CD4-positive, alpha-beta T cell treated with Interferon gamma for 1 hour (primary cell): ENCODE data around the gene RTL1.

Experiments used
- DNase-seq: peaks from one replicate; pipeline ENCODE4 v3.0.0-alpha.2; 2020

The RTL1 gene

DNA sequence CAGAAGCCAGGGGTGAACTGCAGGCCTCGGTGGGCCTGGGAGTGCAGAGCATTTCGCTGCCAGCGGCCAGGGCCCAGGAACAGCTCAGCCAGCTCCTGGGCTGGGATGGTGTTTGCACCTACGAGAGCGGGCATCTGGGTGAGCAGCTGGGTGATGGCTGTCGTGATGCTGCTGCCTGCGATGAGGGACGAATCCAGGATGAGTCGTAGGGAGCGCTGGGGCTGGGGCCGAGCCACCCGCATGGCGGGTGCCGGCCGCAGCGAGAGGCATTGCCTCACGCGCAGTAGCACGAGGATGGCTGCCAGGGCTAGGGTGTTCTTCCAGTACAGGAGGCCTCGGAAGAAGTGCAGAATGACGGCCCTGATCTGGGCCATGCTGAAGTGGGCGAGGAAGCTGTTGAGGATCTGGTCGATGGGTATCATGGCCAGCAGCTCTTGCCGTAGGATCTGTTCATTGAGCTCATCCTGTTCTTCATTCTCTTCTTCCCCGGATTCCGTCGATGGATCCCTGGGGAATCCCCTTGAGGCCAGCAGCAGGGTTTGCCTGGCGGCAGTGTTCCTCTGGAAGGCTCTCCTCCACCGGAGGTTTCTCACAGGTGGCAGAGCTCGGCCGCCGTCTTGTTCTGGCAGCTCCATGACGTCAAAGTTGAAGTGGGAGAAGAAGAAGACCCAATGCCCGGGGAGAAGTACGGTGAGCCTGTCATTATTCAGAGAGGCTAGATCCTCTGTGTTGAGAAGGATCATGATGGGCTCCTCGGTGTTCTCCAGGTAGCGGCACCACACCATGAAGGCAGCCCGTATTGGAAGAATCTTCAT is 22.1 kb downstream of the RTL1 start:
- DNase-seq: no peak

DNA sequence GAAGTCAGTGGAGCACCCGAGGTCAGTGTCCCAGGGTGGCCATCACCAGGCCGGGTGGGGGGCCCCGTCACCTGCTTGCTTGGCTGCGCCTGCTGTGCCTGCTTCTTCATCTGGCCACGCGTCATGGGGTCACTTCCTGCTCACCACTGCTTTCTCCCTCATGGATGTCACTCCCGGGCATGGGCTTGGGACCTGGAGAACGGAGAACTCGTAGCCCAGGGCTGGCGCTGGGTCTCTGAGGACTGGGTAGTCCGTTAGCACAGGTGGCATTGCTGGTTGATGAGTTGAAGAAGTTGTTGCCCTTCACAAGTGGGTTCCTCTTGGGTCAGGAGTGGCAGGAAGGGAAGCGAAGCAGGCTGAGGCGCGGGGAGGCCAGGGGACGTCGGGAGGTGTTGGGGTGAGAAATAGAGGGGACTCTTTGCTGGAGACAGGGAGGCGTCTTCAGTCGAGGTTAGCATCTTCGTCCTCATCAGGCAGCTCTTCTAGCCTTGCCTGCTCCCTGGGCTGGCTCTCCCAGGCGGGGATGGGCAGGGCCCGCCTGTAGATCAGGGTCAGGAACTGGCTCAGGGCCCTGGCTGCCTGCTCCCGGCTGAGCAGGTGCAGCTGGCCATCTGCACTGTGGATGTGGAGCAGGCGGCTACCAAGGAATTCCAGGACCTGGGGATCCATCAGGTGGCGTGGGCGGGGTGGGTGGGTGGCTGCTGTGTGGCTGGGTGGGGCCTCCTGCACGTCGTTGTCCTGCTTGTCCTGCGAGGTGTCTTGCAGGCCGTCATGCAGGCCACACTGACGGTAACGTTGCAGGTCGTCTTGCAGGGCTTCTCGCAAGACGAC is 23.0 kb downstream of the RTL1 start:
- DNase-seq: no peak

DNA sequence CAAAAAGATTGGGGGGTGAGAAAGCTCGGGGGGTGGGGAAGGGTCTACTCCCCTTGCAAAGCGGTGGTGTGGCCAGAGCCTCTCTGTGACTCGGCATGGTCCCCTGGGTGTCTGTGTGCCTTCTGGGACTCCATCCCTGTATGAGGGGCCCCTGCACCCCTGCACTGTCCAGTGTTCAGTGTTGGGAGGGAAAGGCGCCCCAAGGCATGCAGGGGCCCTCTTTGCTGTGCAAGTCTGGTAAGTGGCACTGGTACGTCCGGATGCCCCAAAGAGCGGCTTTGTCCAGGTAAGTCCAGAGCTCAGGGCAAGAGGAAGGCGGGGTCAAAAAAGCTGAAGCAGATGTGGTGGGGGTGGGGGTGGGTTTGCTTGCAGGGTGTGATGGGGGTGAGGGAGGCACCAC is 23.7 kb downstream of the RTL1 start:
- DNase-seq: no peak

DNA sequence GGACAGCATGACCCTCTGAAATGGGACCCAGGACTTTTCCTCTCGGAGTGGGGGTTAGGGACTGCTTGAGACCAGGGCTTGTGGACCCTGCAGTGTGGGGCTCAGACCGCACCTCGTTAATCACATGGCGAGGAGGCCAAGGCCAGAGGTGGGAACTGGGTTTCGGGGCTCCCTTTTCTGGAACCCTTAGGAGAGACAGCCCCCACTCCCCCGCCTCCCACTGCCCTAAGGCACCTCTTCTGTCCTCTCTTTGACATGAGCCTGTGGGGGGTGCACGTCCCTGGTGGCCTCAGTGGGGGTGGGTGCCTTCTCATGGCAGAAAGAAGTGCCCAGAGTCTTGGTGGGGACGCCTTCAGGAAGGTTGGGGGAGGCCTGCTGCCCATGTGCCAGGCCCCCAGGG is 24.3 kb downstream of the RTL1 start:
- DNase-seq: no peak

DNA sequence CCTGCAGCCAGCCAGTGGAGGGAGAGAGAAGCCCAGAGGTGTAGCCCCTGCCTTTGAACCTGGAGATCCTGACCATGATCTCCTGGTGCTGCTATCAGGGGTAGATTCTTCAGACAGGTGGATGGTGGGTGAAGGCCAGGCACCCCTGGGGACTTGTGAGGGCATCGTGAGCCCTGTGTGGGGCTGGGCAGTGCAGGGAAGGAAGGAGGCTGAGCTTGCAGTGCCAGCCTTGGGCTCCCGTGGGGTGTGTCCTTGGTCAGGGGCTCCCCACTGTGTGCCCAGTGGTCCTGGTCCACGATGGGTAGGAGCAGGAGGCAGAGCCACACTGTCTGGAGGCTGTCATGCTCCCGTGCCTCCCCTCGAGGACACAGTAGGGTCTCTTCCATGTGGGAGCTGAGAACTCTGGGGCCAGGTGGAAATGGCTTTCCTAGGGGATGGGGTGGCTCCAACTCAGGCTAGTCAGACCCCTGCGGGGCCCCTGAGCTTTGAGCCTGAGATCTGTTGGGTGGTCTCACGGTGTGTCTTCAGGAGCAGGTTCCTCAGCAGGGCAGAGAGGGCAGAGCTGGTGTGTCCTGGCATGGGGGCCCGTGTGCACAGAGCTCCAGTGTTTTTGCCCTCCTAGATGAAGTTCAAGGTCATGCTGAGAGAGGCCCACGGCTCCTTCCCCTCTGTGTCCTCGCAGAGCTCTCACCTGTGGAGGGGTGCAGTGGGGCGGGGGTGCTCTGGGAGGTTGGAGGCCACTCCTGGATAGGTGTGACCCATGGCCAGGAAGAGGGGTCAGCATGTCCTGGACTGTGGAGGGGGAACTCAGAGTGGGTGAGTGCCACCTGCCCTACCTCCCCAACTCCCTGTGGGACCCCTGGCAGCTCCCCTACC is 25.0 kb downstream of the RTL1 start:
- no peak for DNase-seq

DNA sequence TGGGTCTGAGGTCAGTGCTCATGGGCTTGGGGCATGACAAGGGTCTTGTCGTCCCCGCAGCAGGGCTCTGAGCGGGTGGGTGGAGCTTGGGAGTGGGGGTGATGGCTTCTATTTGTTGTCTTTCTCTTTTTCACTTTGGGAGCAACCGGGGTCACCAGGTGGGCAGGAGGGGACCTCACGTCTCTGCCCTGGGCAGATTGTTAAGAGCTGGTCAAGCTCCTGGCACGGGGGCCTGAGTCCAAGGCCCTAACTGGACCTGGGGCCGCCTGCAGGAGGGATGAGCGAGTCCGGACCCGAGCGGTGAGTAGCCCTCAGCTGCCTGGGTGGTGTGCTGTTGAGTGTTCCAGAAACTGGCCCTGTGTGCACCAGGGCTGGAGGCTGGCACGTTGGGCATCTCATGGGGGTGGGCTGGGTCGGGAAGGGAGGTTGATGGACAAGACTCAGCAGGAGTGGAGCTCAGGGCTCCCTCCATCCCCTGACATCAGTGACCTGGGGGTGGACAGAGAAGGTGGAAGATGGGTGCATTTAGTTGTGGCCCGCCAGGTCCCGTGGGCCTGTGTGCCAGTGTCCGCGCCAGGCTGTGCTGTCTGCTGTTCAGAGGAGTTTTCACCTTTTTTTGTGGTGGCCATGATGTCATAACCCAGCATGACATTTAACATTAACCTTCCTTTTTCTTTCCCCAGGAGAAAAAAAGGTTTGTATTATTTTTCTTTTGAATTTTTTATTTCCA is 27.5 kb downstream of the RTL1 start:
- DNase-seq: no peak

DNA sequence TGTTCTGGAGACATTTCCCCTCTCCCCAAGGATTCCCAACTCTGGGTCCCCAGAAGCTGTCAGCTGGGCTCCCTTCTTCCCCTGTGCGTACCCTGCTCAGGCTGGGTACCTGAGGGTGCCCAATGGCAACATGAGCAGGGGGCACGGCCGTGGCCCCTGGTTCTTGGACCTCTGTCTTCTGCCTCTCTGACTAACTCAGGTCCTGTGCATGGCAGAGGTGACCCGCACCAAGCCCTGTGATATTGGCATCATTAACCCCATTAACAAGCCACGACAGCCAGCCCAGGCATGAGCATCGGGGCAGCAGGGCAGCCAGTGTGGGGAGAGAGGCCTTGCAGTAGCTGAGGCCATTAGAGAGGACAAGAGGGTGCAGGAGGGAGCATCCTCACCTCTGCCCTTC is 28.4 kb downstream of the RTL1 start:
- no peak for DNase-seq

DNA sequence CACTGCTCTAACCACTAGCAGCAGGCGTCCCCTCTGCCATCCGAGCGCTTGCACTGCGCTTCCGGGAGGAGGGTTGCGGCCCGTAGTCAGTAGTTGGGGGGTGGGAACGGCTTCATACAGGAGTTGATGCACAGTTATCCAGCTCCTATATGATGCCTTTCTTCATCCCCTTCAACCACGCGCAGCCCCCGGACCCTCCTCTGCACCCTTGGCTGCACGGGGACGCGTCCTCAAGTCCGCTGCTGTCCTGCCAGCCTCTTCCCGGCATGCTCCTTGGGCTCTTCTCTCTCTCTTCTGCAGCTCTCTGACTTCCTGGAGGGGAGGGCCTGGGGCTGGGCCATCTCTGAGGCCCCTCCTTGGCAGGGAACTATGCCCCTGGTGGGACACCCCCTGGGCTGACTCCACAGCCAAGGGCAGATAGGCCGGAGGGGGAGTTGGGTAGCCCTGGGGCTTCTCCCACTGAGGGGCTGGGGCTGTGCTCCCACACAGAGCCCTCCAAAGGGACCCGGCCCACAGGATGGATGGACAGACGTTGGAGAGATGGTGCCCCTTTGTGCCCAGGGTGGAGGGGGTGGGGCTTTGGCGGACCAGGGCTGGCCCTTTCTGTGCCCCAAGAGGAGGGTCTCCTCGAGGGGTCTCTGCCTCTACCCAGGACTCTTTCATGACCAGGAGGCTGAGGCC is 29.0 kb downstream of the RTL1 start:
- DNase-seq: no peak

DNA sequence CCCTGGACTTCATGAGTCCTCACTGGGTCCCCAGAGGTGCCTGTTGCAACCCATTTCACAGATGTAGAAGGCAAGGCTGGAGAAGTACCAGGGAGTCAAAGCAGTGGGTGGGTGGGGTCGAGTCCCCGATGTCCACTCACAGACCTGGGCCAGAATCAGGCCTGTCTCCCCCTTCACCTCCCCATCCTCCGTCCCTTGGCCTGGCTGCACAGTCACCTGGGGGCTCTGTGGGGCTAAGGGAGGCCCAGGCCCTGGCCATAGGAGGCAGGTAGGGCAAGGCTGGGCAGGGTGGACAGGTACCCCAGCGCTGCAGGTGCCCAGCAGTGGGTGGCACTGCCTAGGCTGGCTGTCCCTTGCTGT is 29.5 kb downstream of the RTL1 start:
- DNase-seq: no peak

DNA sequence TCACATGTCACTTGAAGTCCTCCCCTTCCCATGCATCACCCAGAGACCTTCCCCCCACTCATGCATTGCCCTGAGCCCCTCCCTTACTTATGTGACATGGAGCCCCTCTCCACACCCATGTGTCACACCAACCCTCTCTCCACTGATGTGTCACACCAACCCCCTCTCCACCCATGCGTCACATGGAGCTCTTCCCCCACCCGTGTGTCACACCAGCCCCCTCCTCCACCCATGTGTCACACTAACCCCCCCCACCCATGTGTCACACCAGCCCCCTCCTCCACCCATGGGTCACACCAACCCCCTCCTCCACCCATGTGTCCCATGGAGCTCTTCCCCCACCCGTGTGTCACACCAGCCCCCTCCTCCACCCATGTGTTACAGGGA is 30.4 kb downstream of the RTL1 start:
- DNase-seq: no peak

DNA sequence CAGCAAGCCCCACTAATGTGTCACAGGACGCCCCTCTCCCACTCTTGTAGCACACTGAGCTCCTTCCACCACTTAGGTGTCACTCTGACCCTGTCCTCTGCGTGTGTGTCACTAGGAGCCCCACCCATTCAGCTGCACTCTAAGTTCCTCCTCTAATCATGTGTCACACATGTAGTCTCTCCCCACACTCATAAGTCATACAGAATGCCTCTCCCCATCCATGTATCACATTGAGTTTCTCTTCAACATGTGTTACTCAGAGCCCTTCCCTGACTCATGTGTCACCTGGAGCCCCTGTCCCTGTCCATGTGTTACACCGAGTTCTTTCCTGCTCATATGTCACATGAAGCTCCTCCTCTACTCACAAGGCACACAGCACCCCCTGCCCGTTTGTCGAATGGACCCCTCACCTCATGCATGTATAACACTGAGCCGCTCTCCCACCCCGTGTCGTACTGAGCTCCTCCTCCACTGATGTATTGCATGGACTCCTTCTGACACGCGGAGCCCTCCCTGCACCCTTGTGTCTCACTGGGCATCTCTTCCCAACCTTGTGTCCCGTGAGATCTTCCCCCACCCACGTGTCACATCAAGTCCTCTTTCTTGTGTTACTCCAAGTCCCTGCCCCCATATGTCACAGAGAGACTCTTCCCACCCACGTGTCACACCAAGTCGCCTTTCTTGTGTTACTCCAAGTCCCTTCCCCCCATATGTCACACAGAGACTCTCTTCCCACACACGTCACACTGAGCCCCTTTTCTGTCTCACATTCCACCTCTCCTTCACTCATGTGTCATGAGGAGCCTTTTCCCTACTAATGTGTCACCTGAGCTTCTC is 31.0 kb downstream of the RTL1 start:
- no peak for DNase-seq

DNA sequence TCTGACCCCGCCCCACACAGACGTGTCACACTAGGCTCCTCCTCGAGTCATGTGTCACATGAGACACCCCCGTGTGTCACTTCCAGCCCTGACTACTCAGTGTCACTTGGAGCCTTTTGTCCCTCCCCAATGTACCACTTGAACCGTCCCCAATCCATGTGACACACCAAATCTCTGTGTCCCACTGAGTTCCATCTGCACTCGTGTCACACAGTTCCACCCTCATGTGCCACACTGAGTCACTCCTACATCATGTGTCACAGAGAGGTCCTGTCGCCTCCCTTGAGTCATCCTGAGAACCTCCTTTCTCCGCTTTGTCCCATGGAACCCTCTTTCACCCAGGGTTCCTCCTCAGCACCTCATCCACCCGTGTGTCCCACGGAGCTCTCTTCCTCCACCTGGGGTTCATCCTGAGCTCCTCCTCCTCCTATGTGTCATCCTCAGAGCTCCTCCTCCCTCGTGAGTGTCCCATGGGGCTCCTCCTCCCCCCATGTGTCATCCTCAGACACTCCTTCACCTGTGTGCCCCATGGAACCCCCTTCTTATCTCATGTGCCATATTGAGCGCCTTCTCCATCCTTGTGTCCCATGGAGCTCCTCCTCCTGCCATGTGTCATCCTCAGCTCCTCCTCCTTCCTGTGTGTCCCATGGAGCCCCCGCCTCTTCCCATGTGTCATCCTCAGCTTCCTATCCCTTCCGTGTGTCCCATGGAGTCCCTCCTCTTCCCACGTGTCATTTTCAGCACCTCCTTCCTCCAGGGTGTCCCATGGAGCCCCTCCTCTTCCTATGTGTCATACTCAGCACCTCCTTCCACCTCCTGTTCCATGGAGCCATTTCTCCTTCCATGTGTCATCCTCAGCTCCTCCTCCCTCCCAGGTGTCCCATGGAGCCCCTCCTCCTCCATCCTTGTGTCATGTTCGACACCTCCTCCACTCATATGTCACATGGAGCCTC is 32.0 kb downstream of the RTL1 start:
- no peak for DNase-seq

DNA sequence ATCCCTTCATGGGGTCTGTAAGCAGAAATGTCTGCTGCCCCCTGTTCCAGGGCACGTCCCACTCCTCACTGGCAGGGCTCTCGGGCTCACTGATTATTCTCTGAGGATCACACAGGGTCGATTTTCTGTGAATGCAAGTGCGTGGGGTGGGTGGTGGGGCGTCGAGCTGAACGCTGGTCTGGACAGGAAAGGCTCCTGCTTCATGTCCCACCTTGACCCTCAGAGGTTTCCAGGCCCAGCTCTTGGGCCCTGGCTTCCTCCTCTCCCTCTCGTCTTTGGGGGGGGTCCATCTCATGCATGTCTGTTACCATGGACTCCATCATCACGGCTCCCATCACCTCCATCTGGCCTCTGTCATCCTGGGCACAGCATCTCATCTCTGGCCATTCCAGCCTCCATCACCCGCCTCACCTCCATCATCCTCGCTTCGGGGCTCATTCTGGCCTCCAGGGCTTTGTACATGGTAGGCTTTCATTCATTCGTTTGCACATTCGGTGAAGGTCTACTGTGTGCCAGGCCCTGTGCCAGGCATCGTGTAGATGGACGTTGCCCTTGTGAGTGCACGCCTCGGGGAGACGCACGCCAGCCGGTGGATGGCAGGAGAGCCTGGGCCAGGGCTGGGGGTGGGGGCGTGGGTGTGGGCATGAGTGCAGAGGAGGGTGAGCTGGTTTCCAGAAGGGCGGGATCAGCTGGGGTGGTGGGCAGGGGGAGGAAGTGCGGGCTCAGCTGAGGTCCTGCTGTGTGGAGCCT is 34.7 kb downstream of the RTL1 start:
- DNase-seq: no peak

DNA sequence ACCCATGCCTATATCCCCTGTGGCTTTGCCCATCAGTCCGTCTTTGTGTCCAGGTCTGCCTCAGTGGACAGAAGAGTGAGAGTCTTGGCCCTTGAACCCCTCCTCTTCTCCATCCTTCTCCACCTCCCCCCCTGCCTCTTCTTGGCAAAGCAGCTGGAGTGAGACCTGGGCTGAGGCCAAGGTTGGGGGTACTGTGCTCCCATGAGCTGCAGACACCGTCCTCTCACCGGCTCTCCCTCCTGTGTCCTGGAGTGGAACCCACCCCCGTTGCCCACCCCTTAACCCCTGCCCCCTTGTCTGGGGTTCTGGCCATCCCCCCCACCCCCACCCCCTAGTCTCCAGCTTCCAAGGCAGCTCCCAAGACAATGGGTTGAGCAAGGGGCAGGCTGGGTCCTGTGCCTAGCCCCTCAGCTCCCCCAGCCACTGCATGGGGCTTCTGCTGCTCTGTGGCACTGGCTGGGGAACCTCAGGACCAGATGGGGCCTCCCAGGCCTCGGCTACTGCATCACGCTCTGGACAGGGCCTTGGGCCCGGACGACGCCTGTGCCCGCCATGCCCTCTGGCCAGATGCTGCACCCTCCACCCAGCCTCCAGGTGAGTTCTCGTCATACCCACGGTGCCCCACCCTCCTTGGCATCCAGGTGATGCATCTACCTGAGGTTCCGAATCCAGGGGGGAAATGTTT is 35.7 kb downstream of the RTL1 start:
- DNase-seq: no peak

DNA sequence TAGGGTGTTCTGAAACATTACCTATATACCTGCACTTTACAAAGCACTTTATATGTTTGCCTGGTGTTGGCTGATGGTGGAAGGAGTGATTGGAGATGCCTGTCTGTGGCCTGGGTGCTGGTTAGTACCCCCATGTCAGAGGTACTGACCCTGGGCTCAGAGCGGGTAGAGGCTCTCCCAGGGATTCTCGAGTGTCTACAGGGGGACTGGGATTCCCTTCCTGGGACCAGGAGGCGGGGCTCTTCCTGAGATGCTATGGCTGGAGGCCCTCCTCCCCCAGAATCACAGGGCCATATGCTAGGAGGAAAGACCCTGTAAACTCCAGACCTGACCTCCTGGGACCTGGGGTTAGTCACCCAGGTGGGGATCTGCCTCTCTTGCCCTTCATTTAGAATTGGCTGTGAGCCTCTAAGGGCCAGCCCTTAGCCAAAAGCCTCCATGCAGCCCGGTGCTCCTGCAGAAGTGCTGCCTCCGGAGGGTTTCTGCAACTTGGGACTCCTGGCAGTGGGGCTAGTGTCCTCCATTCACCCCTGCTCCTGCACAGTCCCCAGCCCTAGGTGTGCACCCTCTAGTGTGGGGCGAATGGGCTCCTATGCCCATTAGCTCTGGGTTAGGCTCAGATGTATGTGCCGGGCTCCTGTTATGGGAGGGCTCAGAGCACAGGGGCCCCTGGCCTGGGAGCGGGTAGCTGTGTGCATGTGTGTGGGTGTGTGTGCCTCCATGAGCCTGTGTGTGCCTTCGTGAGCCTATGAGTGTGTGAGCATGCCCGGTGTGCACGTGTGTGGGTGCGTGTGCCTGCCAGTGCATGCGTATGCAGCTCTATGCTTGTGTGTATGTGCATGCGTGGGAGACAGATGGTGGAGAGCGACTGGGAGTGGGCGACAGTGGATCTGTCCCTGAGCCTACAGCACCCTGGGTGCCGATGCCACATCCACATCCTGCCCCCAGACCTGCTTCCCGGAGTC is 36.6 kb downstream of the RTL1 start:
- no peak for DNase-seq

DNA sequence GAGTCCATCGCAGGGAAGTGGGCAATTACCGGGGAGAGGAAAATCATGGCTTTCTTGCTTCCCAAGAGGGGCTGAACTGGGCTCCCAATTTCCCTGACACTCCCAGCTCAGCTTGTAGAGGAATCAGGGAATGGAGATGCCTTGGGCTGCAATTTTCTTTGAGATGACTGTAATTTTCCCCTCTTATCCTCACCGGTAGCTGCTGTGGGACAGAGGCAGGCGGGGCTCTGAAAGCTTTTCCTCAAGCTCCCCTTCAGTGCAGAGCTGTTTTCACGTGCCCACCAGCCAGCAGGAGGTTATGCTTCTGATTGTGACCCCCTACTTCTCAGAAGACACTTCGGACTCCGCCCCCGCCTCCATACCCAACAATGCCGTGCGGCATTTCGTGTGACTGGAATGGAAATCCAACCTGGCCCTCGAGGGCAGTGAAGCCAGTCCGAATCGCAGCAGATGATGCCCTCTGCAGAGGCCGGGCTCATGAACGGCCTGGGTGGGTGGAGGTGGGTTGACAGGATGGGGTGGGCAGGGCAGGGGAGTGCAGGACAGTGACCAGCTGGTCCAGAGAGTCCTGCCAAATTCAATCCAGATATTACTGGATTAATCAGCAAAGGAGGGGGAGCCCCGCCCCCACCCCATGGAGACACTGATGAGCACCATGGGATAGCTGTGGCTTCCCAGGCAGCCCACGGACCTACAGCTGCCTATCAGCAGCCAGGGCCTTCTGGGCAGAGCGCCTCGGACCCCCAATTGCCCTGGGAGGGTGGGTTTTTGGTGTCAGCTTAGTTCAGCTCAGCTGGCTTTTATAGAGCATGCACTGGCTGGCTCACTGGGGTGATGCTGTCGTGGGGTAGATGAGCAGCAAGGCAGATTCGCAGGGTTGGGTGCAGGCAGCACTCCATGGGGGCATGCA is 37.6 kb downstream of the RTL1 start:
- no peak for DNase-seq
